Activated CD4-positive, alpha-beta T cell treated with anti-CD3 and anti-CD28 coated beads, Interleukin-2, Interleukin-4, amounts not matched to agents 100 ng/mL and 50 ng/mL, durations not matched to agents 16 hours and 8 hours (primary cell): ENCODE measurements around the gene MGAT5.

ENCODE experiments used
- DNase-seq: peaks from one replicate; pipeline ENCODE4 v3.0.0-alpha.2; 2020; ENCODE audit warnings: low spot score

The MGAT5 gene

GRCh38 chr2:134425724-134426496 is 172.0 kb downstream of the MGAT5 start:
- DNase-seq: no peak

- no peak for DNase-seq
Measured at GRCh38 chr2:134426721-134427120, 172.8 kb downstream of the MGAT5 start.

GRCh38 chr2:134429886-134430285 is 176.0 kb downstream of the MGAT5 start:
- no peak for DNase-seq

DNA sequence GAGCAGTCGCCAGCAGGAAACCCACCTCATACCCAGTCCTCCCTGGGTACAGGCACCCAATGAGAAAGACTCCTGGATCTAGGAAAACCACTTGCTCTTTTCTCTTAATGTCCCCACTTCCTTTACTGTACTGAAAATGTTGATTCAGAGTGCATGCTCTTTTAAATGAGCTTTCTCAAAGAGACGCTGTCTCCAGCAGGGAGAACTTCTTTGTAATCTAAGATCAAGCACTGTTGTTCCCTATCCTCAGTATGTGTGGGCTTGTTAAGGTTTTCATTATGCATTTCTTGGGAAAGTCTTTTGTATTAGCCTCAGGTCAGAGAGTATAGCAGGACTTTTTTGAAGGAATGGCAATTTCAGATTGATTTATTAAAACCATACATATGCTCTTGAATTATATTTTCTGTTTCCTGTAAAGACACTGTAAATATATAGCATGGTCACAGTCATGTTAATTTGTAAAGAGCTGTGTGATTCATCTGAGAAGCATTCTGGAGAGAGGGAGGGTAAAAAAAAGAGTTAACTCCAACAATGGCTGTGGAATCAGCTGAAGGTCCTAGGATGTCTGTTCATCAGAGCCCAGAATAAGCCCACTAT is 178.1 kb downstream of the MGAT5 start:
- no peak for DNase-seq

DNA sequence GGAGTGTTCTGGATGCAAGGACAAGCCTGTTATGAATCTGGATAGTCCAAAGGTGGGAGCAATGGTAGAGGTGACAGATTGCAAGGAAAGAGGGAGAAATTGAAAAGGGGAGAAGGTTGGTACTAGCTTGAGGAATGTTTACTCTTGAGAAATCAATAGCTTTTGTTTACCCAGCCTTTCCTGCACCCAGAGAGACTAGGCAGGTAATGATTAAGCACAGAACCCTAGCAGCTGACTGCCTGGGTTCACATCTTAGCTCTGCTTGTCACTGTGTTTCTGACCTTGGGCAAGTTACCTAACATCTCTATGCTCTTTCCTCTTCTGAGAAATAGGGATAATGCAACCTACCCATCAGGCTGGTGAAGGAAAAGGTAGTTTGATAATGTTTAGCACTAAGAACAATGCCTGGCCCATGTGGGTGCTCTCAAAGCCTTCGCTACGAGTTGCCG is 178.6 kb downstream of the MGAT5 start:
- no peak for DNase-seq

DNA sequence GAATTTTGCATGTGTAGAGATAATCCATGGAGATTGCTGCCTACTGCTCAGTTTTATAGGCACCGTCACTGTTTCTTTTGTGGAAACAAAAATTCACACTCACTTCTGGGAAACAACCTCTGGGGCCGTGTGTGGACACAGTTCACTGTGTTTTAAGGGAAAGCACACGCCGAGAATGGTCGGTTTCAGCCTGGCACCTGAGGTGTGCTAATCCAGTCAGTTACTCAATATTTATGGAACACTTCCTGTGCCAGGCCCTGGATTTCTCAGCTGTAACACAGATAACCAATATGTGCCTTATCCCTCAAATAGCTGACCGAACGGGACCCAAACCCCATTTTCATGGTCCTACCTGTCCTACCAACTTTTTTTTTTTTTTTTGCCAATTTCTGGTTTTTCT is 179.6 kb downstream of the MGAT5 start:
- no peak for DNase-seq

DNA sequence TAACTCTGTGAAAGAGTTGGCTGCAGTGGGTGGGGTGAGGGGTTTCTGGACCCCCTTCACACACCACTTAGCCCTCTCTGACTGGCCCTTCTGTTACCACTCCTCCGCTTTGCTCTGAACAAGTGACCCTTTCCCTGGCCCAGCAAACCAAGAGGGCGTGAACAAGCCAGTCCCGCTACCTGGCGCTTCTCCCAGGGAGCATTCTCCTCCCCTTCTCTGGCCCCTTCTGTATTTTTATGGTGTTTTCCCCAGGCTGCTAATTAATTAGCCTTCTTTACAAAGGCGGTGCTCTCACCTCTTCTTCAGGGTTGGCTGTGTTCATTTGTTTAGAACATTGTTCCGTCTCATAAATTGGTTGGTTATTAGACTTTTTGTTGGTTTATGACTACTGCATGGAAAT is 180.1 kb downstream of the MGAT5 start:
- DNase-seq: no peak

- no peak for DNase-seq
Measured at GRCh38 chr2:134435505-134435904, 181.6 kb downstream of the MGAT5 start.

DNA sequence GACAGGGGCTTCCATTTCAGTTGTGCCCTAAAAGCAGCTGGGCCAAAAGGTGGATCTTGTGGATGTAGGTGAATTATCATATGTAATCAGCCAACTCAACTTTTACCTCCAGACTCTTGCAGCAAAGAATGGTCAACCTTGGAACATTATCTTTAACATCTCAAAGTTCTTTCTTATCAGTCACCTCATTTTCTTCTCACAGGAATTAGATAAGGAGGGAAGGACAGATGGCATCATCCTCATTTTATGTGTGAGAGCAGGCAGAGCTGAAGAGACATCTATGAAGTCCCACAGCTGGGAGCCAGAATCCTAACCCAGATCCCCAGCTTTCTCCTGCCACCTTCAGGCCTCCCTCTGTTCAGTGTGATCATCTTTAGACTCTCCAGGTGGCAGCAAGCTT is 182.1 kb downstream of the MGAT5 start:
- DNase-seq: no peak

GRCh38 chr2:134436706-134437105 is 182.8 kb downstream of the MGAT5 start:
- DNase-seq: no peak

DNA sequence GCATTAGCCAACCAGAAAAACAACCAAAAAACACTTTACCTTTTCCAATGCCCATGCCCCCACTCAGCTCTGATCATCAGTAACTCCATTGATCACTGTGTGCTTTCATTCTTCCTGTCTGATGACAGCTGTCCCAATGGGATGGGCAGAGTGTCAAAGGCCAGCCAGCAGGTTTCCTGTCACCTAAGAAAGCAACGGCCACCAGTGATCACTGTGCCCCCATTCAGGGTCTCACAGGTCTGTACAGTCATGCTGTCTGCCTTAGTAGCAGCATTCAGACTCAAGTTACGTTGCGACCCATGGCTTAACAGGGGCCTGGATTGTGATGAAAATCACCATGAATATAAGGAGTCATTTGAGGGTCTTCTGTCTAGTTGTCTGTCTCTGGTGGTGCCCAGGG is 184.5 kb downstream of the MGAT5 start:
- DNase-seq: no peak

DNA sequence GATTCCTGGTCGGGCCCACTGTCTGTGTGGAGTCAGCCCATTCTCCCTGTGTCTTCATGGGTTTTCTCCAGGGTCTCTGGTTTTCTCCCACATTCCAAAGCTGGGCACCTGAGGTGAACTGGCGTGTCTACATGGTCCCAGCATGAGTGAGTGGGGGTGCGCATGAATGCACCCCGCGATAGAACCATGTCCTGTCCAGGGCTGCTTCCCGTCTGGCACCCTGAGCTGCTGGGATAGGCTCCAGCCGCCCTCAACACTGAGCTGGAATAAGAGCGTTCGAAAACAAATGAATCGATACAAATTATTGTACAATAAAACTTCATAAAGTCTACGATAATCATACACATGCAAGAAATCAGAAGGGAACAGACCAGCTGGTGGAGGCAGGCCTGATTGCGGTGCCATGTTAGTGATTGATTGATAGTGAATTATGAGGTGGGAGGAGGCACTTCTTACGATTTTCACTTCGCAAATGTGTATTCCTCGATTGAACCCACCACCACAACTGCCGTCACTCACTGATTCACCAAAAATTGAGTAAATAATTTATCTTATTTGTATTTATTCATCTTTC is 186.6 kb downstream of the MGAT5 start:
- DNase-seq: no peak

DNA sequence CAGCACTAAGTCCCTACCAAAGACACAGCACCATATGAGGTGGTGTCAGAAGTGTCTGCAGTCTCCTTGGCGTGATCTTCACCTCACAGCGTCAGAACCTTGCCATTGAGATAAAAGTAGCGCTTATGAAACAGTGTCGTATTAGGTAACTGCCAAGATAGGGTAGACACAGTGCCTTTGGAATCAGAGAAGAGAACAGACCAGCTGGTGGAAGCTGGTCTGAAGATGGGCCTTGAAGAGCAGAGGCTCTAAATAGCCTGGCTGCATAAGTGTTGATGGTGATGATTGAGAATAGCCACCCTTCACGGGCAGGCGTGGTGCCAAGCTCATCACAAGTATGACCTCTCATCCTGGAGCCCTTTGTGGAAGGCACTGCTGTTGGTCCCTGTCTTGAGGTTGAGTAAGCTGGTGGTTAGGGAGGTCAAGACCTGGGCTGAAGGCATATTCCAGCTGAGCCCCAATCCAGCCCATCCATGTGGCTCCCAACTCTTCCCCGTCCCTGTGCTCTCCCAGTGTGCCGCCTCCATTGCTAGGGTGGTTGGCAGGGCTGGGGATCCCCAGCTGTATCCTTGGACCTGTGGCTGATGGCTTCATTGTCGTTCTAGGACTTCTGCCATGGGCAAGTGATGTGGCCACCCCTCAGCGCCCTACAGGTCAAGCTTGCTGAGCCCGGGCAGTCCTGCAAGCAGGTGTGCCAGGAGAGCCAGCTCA is 187.4 kb downstream of the MGAT5 start:
- DNase-seq: no peak

- no peak for DNase-seq
Measured at GRCh38 chr2:134443814-134444480, 190.1 kb downstream of the MGAT5 start.

GRCh38 chr2:134445116-134445515 is 191.2 kb downstream of the MGAT5 start:
- DNase-seq: no peak

GRCh38 chr2:134445985-134446382 is 192.1 kb downstream of the MGAT5 start:
- no peak for DNase-seq

GRCh38 chr2:134446383-134447017 is 192.6 kb downstream of the MGAT5 start:
- DNase-seq: no peak

GRCh38 chr2:134447669-134448068 is 193.8 kb downstream of the MGAT5 start:
- DNase-seq: no peak

- DNase-seq: no peak
Measured at GRCh38 chr2:134448650-134449049, 194.8 kb downstream of the MGAT5 start.

GRCh38 chr2:134449157-134449556 is 195.3 kb downstream of the MGAT5 start:
- no peak for DNase-seq

GRCh38 chr2:134449751-134450513 is 196.1 kb downstream of the MGAT5 start:
- no peak for DNase-seq
